Breast epithelium (tissue), 3 donors: ENCODE results near the gene TNFAIP8L3.
"Not testable (repeated sequence)": the region's sequence is repeated elsewhere in the genome, so short reads cannot be mapped to it uniquely, and the experiment has no call there.

ENCODE experiments used
- POLR2A ChIP-seq: fragments of 450-650 bp; IDR thresholded peaks from one replicate; pipeline ENCODE4 v1.6.1; 2016; ENCODE audit warnings: antibody characterized with exemption, mild to moderate bottlenecking, moderate library complexity
- POLR2AphosphoS5 ChIP-seq, 3 donors: sonication (generic); formaldehyde crosslinking; IDR thresholded peaks; one replicate each; pipeline ENCODE4 v1.6.1; 2017; ENCODE audit warnings: antibody characterized with exemption in 3 of 3

- not testable (repeated sequence) for TF ChIP-seq POLR2A; POLR2AphosphoS5 (IDR thresholded peaks at IDR 0.05)
Observed at GRCh38 chr15:51123002-51123401, 28.3 kb upstream of the TNFAIP8L3 start.
